RWPE2 (cell line): Measurements from ENCODE around the gene TAF1L.
A peak's percentile ranks its signal among the peaks of the same experiment; 100 is the strongest.

ENCODE experiments used
- ATAC-seq: fragments of 200-7000 bp; cut with Tn5 transposase; 3 replicates; pipeline ENCODE4 v1.9.1; 2021; ENCODE audit warnings: low read depth
- DNase-seq: peaks from one replicate; pipeline ENCODE4 v3.0.0-alpha.2; 2020; ENCODE audit warnings: low spot score
- H3K27ac ChIP-seq: fragments of 450-650 bp; 2 replicates; pipeline ENCODE4 v1.5.1; 2017; ENCODE audit warnings: mild to moderate bottlenecking; ENCODE audit not compliant: poor library complexity, severe bottlenecking
- H3K27me3 ChIP-seq: fragments of 250-450 bp; sonication (Bioruptor Pico); 2 replicates; pipeline ENCODE4 v1.5.1; 2021; ENCODE audit warnings: mild to moderate bottlenecking, moderate library complexity; ENCODE audit not compliant: insufficient read depth, poor library complexity, severe bottlenecking
- H3K36me3 ChIP-seq: fragments of 250-450 bp; sonication (Bioruptor Pico); 2 replicates; pipeline ENCODE4 v1.5.1; 2020; ENCODE audit warnings: low read depth, mild to moderate bottlenecking, moderate library complexity
- H3K4me1 ChIP-seq: fragments of 250-450 bp; sonication (Bioruptor Pico); 2 replicates; pipeline ENCODE4 v1.5.1; 2021; ENCODE audit warnings: mild to moderate bottlenecking, moderate library complexity; ENCODE audit not compliant: insufficient read depth, poor library complexity, severe bottlenecking
- H3K4me3 ChIP-seq: fragments of 250-450 bp; sonication (Bioruptor Pico); 2 replicates; pipeline ENCODE4 v1.5.1; 2021; ENCODE audit warnings: mild to moderate bottlenecking, moderate library complexity; ENCODE audit not compliant: severe bottlenecking
- H3K9me3 ChIP-seq: fragments of 250-450 bp; sonication (Bioruptor Pico); 2 replicates; pipeline ENCODE4 v1.5.1; 2021; ENCODE audit warnings: mild to moderate bottlenecking, moderate library complexity; ENCODE audit not compliant: severe bottlenecking
- TF ChIP-seq, protein P1 (sequence below): fragments of 450-650 bp; IDR thresholded peaks from one replicate; pipeline ENCODE4 v1.5.1; 2017; ENCODE audit warnings: mild to moderate bottlenecking, moderate library complexity; ENCODE audit not compliant: poor library complexity, severe bottlenecking

TAF1L gene

DNA sequence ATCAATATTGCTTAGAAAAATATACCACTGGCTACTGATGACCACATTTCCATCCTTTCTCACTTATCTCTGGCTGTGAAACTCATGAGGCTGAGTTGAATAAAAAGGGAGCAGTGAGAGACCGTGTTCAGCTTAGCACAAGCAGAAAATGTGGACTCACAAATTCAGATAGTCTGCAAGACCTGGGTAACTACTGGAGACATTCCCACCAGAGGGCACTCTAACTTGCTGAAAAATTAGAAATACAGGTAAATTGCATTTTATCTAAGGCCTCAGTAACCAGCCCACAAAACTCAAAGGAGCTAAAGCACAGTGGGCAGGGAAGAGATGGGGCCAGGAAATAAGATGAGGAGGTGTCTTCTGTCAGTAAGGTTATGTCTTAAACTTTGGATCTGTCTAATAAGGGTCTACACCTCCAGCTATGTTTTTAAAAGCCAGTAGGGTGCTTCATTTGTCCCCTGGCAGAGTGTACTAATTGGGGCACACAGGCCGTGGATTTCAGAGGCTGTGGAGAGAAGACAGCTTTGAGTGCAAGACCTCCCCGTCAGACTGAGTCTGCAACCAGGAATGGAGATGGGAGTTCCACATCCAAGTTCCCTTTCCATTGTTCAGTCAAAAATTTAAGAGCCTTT is 53.8 kb downstream of the TAF1L start:
- ATAC-seq (peak; percentile 70), DNase-seq (no peak)
- H3K9me3 ChIP-seq, result no peaks in the 10 kb centered on the region
- TF ChIP-seq, protein P1, sequence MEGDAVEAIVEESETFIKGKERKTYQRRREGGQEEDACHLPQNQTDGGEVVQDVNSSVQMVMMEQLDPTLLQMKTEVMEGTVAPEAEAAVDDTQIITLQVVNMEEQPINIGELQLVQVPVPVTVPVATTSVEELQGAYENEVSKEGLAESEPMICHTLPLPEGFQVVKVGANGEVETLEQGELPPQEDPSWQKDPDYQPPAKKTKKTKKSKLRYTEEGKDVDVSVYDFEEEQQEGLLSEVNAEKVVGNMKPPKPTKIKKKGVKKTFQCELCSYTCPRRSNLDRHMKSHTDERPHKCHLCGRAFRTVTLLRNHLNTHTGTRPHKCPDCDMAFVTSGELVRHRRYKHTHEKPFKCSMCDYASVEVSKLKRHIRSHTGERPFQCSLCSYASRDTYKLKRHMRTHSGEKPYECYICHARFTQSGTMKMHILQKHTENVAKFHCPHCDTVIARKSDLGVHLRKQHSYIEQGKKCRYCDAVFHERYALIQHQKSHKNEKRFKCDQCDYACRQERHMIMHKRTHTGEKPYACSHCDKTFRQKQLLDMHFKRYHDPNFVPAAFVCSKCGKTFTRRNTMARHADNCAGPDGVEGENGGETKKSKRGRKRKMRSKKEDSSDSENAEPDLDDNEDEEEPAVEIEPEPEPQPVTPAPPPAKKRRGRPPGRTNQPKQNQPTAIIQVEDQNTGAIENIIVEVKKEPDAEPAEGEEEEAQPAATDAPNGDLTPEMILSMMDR, result peak; percentile 83
- no peak overlapping the region for H3K27ac ChIP-seq
- no peak overlapping the region for H3K4me3 ChIP-seq
- H3K27me3 ChIP-seq, result no peaks in the 10 kb centered on the region
- no peaks in the 10 kb centered on the region for H3K36me3 ChIP-seq
- H3K4me1 ChIP-seq, result no peaks in the 10 kb centered on the region

DNA sequence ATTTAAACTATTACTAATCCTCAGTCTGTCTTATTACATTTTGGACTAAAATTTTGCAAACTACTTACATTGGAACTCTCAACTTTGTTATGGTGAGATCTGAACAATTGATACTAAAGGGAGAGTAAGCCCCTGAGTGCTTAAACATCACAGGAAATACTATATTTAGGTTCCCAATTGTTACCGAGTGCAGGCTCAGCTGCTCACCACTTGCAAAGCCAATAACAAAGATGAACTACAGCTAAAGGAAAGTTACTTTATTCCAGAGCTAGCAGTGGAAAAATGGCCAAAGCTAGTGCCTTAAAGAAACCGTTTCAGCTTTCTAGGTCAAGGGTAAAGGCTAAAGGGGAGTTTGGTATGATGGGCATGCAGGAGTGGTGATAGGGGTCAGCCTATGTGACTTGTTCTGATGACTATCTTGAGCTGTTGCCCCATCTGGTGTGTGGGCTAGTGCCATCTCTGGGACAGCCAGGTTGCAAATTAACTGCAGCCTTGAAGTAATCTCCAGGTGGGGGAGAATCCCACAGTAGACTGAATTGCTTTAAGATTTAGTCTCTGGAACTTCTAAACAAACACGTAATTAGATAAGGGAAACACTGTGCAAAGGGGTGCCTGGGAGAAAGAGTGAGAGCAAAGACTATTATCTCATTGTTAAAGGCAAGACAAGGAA is 54.7 kb downstream of the TAF1L start:
- Histone ChIP-seq H3K9me3 (no peaks in the 10 kb centered on the region), H3K36me3 (no peaks in the 10 kb centered on the region), H3K27ac (no peak overlapping the region), H3K4me1 (no peaks in the 10 kb centered on the region), H3K27me3 (no peaks in the 10 kb centered on the region), H3K4me3 (no peak overlapping the region)
- TF ChIP-seq, protein P1, result no peak
- ATAC-seq (no peak), DNase-seq (no peak)

DNA sequence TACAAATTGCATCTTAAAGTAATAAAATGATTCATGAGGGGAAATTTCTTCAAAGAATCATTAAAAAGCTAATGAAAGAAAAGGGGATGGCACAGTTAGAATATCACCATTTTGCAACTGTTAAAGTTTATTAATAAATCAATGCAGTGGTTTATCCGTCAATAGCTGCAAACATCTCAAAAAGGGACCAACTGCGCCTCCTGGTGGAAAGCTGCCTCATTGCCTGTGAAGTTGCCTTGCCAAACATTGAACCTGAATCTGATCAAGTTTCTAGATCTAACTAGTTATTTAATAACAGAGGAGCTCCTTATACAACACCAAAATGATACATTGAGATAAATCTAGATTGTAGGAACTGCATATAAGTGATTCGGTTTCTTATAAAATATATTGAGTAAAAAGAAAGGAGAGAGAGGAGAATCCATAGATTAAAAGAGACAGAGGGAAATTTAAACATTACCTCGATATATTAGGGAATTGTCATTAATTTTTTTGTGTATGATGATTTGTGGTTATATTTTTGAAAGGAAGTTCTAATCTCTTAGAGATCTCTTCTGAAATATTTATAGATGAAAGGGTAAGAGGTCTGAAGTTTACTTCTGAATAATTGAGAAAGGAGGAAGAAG is 55.6 kb downstream of the TAF1L start:
- no peaks in the 10 kb centered on the region for H3K27me3 ChIP-seq
- H3K4me3 ChIP-seq, result no peak overlapping the region
- no peaks in the 10 kb centered on the region for H3K36me3 ChIP-seq
- TF ChIP-seq, protein P1, result peak; percentile 96
- H3K4me1 ChIP-seq, result no peaks in the 10 kb centered on the region
- DNase-seq (no peak), ATAC-seq (no peak)
- H3K27ac ChIP-seq, result no peak overlapping the region
- H3K9me3 ChIP-seq, result no peaks in the 10 kb centered on the region
